Inferior parietal cortex (tissue), 1 donor: ENCODE results near the gene KCNAB1.

Source experiments
- DNase-seq: peaks from one replicate; pipeline ENCODE4 v3.0.0-alpha.2; 2016; ENCODE audit errors: extremely low spot score

KCNAB1 gene

GRCh38 chr3:156368189-156368588, 247.8 kb downstream of the KCNAB1 start:
- DNase-seq, result no peak

- no peak for DNase-seq
These were observed 251.3 kb downstream of the KCNAB1 start for GRCh38 chr3:156371701-156372100.

GRCh38 chr3:156373095-156373494, 252.7 kb downstream of the KCNAB1 start:
- no peak for DNase-seq

- no peak for DNase-seq
These were observed 253.3 kb downstream of the KCNAB1 start for GRCh38 chr3:156373654-156374053.

- no peak for DNase-seq
These were observed 255.8 kb downstream of the KCNAB1 start for GRCh38 chr3:156376199-156376598.

- DNase-seq, result no peak
These were observed 256.9 kb downstream of the KCNAB1 start for GRCh38 chr3:156377266-156377665.

- no peak for DNase-seq
These were observed 257.3 kb downstream of the KCNAB1 start for GRCh38 chr3:156377718-156378117.

GRCh38 chr3:156378871-156379270, 258.5 kb downstream of the KCNAB1 start:
- no peak for DNase-seq

- no peak for DNase-seq
These were observed 258.9 kb downstream of the KCNAB1 start for GRCh38 chr3:156379327-156379726.

GRCh38 chr3:156381253-156381652, 260.9 kb downstream of the KCNAB1 start:
- no peak for DNase-seq

GRCh38 chr3:156382458-156383346, 262.3 kb downstream of the KCNAB1 start:
- no peak for DNase-seq

- peak; percentile 48 for DNase-seq
These were observed 263.2 kb downstream of the KCNAB1 start for GRCh38 chr3:156383441-156384025.

GRCh38 chr3:156388497-156389448, 268.4 kb downstream of the KCNAB1 start:
- DNase-seq, result no peak

- DNase-seq, result no peak
These were observed 269.1 kb downstream of the KCNAB1 start for GRCh38 chr3:156389449-156389950.

GRCh38 chr3:156390846-156391245, 270.5 kb downstream of the KCNAB1 start:
- DNase-seq, result no peak

- no peak for DNase-seq
These were observed 275.8 kb downstream of the KCNAB1 start for GRCh38 chr3:156395961-156396710.

- DNase-seq, result no peak
These were observed 276.5 kb downstream of the KCNAB1 start for GRCh38 chr3:156396851-156397250.

- no peak for DNase-seq
These were observed 277.2 kb downstream of the KCNAB1 start for GRCh38 chr3:156397534-156397933.

GRCh38 chr3:156400062-156400461, 279.7 kb downstream of the KCNAB1 start:
- no peak for DNase-seq

GRCh38 chr3:156400735-156401134, 280.4 kb downstream of the KCNAB1 start:
- DNase-seq, result no peak

GRCh38 chr3:156404217-156404616, 283.8 kb downstream of the KCNAB1 start:
- DNase-seq, result peak; percentile 69
